ENCODE data around the gene ANKRD37.
"Not testable (repeated sequence)": the region's sequence is repeated elsewhere in the genome, so short reads cannot be mapped to it uniquely, and the experiment has no call there.

Gene ANKRD37

GRCh38 chr4:185396724-185397385 lies at the start of gene ANKRD37:
ANKRD37 (plus strand) TSS chr4:185396841; CDS start chr4:185396924, 83 bp downstream.
- DNase-seq = no peak

DNA sequence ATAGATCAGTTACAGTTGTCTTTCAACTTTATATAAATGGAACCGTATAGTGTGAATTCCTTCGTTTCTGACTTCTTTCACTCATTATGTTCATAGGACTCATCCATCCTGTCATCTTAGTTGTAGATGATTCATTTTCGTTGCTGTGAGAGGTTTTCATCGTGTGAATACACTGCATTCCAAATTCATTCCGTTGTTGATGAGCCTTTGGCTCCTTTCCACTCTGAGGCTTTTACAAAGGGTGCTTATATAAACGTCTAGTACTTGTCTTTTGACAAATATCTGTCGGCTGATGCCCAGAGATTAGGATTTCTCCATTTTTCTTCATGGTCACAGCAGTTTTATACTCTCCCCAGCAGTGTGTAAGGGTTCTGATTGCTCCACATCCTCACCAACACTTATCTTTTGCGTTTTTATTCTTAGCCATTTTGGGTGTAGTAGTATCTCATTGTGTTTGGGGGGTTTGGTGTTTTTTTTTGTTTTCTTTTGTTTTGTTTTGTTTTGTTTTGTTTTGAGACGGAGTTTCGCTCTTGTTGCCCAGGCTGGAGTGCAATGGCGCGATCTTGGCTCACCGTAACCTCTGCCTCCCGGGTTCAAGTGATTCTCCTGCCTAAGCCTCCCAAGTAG lies 49.6 kb upstream of the ANKRD37 start:
- no peak for DNase-seq

DNA sequence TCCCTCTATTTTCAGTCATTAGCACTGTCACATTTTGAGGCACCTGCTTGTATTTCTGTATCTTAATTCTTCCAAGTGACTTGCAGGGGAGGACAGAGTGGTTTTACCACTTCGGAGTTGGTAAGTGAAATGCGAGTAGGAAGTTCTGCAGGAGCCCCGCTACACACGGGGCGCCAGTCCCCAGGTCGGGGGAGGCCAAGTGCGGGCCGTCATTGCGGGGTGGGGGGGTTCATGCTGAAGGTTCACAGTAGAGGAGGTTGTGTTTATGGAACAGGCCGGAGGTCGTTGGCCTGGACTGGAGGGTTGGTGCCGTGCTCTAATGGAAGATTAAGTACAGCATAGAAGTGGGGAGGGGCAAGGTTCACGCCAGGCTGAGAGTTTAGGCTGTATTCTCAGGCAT lies 45.0 kb upstream of the ANKRD37 start:
- DNase-seq = no peak

- no peak for DNase-seq
These were observed 44.4 kb upstream of the ANKRD37 start for GRCh38 chr4:185352202-185352601.

DNA sequence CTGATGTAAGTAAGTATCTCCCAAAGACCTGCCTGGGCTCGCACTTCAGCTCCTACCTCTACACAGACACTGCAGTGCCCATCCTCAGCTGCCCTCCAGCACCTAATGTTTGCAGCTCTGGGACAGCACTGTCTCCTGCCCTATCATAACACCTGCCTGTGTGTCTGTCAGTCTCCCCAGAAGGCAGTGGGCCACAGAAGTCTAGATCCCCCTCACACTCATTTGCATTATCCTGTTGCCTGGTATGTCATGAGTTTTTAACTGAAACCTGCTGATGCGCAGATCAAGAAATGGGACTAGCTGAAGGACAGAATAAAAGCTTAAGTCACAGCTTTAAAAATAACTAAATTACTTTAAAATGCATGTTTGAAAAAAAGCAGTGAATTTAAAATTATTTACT lies 43.9 kb upstream of the ANKRD37 start:
- DNase-seq = no peak

GRCh38 chr4:185357211-185357610 lies 39.4 kb upstream of the ANKRD37 start:
- no peak for DNase-seq

DNA sequence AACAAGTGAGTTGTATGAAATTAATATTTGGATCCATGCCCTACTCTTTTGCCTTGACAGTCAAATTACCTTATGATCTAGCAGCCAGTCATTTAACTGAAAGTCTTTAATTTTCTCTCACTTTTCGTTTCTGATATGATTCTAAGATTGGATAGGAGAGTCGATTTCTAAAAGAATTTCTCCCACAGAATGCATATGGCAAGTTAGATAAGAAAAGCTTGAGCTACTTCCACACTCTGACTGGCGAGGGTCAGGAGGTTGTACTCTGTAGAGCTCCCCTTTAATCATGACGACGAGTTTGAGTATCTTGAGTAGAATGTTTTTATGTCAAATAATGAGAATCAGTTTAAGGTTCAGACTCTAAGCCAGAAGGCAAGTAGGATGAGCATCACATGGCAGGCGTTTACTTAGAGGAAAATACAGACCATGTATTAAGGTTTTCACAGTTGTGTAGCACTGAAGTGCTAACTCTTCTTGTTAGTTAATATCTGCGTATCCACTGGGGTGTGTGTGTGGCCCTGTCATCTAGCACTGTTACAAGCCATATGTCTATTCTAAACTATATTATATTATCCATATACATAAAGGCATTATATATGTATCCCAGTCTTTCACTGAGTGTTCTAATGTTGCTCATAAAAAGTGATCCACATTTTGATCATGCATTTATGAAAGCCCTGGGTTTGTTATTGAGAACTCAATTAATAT lies 38.8 kb upstream of the ANKRD37 start:
- no peak for DNase-seq

GRCh38 chr4:185358514-185358913 lies 38.1 kb upstream of the ANKRD37 start:
- no peak for DNase-seq

- no peak for DNase-seq
These were observed 37.7 kb upstream of the ANKRD37 start for GRCh38 chr4:185358959-185359358.

DNA sequence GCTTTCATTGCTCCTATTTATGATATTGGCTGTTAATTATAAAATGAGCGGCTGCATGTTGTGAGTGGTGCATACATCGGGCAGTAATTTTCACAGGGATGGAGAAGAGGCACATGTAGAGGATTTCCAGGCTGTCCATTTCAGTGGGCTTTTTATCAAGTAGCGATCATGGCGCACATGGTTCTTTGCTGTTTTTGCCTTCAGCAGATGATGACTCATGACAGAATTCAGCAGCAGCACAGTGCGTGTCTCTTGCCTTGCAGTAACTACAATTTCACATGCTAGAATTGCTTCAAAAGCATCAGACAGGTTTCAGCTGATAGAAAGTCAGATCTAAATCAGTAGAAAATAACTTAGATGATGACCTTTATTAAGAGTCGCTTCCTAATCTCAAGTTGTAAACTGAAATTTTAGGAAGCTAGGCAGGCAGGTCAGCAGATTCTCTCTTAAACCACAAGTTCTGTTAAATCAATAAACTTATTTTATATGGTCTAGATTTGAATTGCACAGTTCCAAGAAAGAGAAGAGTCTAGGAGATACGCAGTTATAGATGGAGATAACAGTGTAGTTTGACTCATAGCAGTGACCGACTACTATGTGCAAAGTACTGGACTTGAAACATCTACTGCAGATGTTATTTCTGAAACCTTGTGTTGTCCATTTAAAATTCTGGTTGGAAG lies 36.7 kb upstream of the ANKRD37 start:
- DNase-seq = no peak

GRCh38 chr4:185361872-185362271 lies 34.8 kb upstream of the ANKRD37 start:
- no peak for DNase-seq

GRCh38 chr4:185362570-185362969 lies 34.1 kb upstream of the ANKRD37 start:
- DNase-seq = not testable (repeated sequence)

GRCh38 chr4:185363251-185363650 lies 33.4 kb upstream of the ANKRD37 start:
- no peak for DNase-seq

GRCh38 chr4:185364886-185365285 lies 31.8 kb upstream of the ANKRD37 start:
- no peak for DNase-seq

DNA sequence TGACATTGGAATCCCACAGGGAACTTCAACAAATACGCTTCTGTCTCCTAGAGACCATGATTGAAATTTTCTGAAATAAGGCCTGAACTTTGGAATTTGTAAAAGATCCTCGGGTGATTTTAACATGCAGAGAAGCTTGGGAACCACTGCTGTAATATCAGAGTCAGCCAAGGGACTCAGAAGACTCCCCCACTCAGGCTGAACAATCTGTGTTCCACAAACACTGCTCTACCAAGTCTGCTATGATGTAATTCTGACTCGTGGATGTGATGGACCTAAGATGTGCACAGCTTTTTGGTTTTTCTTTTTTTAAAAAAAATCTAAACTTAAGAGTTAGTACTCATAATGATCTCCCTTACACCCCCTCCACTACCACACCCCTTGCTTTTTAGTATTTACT lies 26.9 kb upstream of the ANKRD37 start:
- DNase-seq = no peak

DNA sequence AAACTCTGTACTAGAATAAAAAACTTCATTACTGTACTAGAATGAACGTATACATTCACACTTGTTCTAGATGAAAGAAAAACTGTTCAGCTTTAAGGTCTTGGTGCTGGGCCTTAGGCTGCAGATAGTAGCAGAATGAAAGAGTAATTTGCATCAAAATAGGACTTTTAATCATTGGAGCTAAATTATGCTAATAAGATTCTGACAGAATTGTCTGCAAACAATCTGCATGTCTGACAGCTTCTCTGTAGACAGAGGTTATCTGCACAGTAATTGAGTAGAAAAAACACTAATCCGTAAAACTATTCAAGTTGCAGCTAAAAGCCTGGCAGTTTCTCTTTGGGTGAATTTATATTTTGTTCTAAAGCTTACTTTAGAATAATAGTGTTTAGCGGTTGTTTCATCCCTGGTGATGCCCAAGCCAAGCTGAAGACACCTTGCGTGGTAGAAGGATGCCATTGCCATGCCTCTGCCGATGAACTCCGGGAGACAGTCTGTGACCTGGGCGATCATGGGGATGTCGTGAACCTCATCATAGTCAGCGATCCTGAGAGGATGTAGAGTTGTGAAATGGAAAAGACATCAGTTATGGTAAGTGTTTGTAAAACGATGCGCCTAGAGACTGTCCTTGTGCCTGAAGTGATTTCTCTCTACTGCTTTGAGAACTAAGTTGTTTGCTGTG lies 26.2 kb upstream of the ANKRD37 start:
- DNase-seq = no peak

DNA sequence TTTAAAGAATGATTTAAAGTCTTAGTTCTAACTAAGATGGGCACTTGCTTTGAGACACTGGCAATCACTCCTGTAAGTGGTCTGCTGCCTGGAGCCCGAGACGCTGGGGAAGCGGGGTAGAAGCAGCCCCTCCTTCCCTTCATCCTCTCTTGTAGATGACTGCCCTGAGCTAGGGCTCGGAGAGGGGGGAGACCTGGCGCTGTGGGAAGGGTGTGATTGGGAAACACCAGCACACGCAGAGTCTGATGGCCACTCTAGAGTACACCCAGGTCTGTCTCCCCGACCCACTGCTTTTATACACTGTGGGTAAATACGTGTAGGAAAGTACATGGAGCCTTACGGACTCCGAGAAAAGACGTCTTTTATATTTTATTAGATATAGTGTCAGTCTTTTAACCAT lies 24.9 kb upstream of the ANKRD37 start:
- no peak for DNase-seq

DNA sequence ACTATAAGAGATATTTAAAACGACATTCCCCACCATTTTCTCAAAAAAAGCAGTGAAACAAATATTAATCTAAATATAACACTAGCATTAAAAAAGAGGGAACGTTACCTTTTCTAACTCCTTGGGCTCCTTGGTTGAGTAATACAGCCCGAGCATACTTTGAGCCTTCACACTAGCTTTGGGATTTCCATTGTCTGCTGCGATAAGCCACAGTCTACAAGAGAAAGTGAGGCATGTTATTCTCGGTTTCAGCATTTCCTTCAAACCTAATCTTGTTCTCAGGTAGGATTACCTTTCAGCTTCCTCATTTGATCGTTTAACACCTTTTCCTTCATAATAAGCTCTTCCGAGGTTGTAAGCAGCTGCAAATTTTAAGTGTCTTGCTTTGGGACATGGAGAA lies 22.6 kb upstream of the ANKRD37 start:
- no peak for DNase-seq

DNA sequence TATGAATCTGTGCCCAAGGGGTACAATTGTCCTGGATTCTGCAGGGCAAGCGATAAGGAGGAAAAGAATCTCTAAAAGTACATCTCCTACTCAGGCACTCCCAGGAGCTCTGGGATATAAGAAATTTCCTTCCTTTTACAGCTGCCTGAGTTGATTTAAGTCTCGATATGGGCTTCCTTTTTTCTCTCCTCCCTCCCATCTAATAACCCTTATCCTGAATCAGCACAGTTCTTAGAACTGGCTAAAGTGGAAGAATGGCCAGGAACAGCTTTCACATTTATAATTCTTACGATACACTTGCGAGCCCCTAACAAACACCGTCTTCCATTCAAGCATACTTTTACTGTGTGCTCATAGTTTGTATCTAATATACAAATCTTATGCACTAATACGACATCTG lies 22.1 kb upstream of the ANKRD37 start:
- no peak for DNase-seq

GRCh38 chr4:185378264-185378663 lies 18.4 kb upstream of the ANKRD37 start:
- DNase-seq = no peak

GRCh38 chr4:185379326-185380295 lies 17.0 kb upstream of the ANKRD37 start:
- DNase-seq = no peak

GRCh38 chr4:185380320-185380719 lies 16.3 kb upstream of the ANKRD37 start:
- no peak for DNase-seq
